Measurements from ENCODE around the gene HIBCH.
"Not testable (repeated sequence)": the region's sequence is repeated elsewhere in the genome, so short reads cannot be mapped to it uniquely, and the experiment has no call there.

HIBCH gene

DNA sequence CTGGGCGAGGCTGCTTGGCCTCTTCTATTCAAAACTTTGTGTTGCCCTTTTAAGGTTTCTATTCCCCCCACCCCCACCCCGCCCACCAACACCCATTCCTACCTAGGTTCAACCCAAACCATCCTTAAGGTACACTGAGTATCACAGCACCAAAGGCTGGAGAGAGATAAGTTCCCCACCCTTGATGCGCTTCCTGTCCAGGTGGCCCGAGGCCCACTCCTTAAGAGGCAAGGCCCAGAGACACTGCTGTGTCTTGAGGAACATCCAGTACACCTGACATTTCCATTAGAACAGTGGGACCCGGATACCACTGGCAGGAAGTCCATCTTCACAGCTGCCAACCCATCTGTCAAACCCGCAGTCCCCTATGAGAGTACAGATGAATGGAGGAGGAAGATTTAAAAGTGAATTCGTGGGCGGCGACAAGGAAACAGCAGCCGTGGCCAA lies 23.5 kb upstream of the HIBCH start:
- DNase-seq (ENCODE audit: low read depth in 3 of 3): no peak

DNA sequence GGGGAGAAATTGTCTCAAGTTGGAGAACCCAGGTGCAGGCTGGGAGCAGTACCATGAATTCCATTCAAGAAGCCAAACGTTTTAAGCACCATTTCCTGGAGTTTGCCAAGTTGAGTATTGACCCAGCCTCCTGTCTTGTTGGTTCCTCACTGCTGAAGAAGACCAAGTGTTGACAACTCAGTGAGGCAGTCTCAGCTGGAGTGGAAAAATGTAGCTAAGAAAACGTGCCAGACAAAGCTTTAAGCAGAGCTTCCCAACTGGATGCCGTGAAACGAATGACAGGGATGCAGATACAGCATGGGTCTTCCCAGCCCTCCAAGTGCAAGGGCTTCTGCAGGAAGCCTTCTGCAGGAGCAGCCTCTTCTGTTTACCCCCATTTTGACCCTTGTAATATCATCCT lies 23.0 kb upstream of the HIBCH start:
- DNase-seq (ENCODE audit: low read depth in 3 of 3): no peak

DNA sequence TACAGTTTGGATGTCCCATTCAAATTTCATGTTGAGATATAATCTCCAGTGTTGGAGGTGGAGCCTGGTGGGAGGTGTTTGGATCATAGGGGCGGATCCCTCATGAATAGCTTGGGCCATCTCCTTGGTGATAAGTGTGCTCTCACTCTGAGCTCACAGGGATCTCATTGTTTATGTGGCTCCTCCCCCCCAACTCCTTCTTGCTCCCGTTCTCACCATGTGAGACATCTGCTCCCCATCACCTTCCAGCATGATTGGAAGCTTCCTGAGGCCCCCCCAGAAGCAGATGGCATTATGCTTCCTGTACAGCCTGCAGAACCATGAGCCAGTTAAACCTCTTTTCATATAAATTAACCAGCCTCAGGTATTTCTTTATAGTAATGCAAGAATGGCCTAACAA lies 20.7 kb upstream of the HIBCH start:
- no peak for DNase-seq (ENCODE audit: low read depth in 3 of 3)

DNA sequence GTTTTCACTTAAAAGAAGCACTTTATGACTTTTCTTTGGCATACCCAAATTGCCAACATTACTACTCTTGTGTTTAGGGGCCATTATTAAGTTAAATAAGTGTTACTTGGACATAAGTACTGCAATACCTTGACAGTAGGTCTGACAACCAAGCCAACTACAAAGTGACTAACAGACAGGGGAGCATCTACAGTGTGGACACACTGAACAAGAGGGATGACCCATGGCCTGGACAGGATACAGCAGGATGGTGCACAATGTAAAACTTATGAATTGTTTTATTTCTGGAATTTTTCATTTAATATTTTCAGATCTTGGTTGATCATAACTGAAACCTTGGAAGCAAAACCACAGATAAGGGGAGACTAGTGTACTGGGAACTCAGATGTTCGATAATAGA lies 19.8 kb upstream of the HIBCH start:
- DNase-seq (ENCODE audit: low read depth in 3 of 3): no peak

DNA sequence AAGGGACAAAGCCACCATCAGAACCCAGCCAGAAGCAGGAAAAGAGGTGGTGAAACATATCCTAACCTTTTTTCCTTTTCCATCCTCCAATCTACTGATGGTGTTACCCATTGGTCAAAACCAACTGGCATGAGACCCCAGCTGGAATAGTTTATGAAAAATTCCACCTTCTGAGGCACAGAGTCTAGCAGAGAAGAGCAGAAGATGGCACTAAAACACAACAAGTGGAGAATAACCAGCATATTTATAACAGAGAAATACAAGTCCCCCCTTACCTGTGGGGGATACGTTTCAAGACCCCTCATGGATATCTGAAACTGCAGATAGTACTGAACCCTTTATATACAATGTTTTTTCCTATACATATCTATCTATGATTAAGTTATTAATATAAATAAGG lies 18.8 kb upstream of the HIBCH start:
- DNase-seq (ENCODE audit: low read depth in 3 of 3): no peak

DNA sequence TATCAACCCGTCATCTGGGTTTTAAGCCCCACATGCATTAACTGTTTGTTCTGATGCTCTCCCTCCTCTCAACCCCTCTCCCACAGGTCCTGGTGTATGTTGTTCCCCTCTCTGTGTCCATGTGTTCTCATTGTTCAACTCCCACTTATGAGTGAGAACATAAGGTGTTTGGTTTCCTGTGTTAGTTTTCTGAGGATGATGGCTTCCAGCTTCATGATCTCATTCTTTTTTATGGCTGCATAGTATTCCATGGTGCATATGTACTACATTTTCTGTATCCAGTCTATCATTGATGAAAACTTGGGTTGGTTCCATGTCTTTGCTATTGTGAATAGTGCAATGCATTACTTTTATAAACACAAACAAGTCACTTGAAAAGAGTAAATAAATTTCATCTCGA lies 16.8 kb upstream of the HIBCH start:
- no peak for DNase-seq (ENCODE audit: low read depth in 3 of 3)

DNA sequence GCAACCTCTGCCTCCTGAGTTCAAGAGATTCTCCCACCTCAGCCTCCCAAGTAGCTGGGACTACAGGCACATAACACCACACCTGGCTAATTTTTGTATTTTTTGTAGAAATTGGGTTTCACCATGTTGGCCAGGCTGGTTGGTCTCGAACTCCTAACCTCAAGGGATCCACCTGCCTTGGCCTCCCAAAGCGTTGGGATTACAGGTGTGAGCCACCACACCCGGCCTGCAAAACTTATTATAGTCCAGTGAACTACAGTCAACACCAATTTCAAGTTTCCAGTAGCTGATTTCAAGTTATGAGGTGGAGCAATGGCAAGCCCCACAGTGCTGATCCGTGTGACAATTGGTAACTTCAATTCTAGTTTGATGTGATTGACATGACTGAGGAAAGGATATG lies 16.0 kb upstream of the HIBCH start:
- DNase-seq (ENCODE audit: low read depth in 3 of 3): not testable (repeated sequence)

DNA sequence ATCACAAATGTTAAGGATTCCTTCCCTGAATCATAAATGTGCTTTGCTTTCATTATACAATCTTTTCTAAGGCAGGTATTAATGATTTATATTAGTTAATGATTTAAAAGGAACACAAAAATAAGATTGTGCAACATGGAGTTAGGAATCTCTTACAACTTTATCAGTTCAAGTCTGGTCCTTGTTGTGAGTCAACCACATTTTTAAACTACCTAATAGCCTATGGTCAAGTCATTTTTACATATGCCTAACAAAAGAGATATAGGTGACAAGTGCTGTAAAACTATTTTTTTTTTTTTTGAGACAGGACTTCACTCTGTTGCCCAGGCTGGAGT lies 15.6 kb upstream of the HIBCH start:
- no peak for DNase-seq (ENCODE audit: low read depth in 3 of 3)

DNA sequence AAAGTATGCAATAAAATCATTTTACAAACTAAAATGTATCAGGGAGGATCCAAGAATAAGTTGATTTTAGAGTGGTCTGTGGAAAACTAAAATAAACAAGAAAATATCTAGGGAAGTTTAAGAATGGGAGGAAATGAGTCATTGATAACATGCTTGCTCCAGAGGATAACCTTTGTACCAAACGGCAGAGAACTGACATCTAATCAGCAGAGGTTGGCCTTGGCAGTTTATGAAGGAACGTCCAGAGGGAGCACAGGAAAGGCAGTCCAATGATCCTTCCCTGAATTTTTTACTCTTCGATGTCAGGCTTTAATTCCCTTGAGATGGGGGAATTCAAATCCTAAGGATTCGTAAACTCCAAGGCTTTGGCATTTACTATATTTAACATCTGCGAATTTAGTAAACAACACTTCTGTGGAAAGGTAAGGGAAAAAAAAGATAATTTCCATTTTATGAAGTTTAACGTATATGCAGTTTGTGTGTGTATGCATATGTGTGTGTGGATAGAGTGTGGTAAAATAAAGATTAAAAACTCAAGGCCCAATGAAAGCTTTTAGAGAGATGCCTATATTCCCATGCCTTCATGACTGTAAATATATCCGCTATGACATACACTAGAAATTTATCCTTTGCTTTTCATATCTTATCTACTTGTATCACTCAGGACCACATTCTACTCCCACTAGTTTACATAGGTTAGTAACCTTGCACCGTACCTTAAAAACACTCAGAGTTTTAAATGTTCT lies 15.0 kb upstream of the HIBCH start:
- no peak for DNase-seq (ENCODE audit: low read depth in 3 of 3)

DNA sequence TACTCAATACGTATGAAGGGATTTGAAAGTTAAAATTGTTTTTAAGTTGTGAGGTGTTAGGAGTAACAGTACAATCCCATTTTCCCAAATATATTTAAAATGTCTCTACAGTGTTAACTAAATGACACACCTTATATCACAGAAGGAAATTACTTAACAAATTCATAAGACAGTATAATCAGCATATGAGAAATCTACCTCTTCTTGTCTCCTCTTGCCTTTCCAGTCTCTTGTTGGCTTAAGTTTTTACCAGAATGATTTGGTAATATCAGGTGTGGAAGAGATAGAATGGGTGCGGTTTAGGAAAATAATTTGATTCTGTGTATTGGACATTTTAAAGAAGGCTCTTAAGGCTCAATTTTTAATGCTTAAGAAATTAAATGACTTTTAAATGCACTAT lies 14.3 kb upstream of the HIBCH start:
- no peak for DNase-seq (ENCODE audit: low read depth in 3 of 3)

DNA sequence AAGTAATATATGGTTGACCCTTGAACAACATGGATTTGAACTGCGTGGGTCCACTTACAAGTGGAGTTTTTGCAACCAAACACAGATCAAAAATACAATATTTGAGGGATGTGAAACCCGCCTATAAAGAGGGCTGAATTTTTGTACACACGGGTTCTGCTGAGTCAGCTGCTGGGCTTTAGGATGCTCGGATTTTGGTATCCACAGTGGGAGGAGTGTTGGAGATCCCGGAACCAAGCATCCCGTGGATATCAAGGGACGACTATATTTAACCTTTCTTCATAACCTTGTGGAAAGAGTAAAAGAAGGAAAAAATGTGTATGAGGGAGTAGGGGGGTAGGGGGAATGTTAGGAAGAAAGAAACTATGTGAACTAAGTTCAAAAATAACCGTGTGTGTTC lies 13.8 kb upstream of the HIBCH start:
- no peak for DNase-seq (ENCODE audit: low read depth in 3 of 3)

DNA sequence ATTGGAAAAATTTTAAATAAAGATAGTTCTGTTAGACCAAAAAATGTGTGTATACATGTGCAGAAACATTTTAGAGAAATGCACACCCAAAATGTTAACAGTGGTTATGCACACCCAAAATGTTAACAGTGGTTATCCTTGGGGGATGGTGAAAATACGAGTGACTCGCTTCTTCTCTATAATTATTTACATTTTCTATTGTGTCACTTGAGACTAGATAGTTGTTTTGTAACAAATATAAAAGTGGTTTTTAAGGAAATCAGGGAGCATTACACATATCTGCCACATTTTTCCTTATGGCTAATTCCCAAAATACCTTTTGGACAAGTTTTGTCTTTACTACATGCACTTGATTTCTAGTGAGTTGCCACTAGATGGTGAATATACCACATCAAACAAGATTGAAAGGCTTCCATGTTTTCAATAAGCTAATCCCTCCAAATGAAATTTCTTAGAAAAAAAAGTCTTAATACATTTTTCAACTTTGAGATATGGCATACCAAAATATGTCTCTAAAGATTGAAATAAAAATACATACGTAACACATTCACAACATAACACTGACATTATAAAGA lies 9.0 kb upstream of the HIBCH start:
- DNase-seq (ENCODE audit: low read depth in 3 of 3): no peak

DNA sequence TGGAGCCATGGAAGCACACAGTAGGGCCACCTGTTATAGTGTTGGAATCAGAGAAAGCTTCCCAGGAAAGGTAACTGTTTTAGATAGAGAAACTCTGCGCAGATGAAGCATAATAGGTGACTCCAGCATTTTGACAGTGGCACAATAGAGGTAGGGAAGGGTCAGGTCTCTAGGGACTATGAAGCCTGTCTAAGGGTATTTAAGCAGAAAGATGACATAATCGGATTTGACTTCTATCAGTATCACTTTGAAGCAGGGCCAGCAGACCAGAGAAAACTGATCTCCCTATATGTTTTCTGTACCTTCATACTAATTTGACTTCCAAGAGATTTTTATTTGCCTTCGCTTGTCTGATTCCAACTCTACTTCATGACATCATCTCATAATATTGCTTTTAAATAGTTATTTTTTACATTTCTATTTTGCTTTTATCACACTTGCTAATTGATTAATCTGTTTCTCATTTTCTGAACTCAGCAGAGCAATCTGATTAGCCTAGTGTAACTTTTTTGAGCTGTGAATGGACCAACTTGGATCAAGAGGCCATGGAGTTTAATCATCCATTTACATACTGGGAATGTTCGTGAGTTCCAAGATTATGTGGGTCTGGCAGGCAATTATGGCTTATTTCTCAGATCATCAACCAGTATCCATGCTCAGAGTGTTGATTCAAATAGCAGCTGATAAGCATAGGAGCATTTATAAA lies 8.4 kb upstream of the HIBCH start:
- DNase-seq (ENCODE audit: low read depth in 3 of 3): no peak

DNA sequence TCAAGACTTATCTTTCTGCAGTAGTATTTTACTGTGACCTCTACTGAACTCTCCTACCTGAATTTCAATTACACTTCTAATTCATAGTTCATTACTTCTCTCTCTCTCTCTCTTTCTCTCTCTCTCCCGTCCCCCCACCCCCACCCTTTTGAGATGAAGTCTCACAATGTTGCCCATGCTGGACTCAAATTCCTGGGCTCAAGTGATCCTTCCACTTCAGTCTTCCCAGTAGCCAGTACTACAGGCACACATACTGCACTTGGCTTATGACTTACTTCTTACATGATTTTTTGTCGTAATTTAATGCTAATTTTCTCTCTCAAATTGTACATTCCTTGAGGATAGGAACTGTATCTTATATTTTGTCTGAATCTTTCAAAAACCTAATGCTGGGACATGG lies 6.0 kb upstream of the HIBCH start:
- no peak for DNase-seq (ENCODE audit: low read depth in 3 of 3)

DNA sequence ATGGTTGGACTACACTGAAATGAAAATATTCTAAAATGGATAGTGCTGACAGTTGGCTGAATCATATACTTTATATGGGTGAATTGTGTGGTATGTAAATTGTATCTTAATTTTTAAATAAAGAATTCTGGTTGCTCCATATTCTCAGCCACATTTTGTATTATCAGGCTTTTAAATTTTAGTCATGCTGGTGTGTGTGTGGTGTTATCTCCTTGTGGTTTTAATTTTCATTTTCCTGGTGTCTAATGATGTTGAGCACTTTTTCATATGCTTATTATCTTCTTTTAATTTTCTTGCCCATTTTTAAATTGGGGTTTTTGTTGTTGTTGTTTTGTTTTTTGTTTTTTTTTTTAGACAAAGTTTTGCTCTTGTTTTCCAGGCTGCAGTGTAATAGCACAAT lies 3.8 kb upstream of the HIBCH start:
- DNase-seq (ENCODE audit: low read depth in 3 of 3): no peak

DNA sequence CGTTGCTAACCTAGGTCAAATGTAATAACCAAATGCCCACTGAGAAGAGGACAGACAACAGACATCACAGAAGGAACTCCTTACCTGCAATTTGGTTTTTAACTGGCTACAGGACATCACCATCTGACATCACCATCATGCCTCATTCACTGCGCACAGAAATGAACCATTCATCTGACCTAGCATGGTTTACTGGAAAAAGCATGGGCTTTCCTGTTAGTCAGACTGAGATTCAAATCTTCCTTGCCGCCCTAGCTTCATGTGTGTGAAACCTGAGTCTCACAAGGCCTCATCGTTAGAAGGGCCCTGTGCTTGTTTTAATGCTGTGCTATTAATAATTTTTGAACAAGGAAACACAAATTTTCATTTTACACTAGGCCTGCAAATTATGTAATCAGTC lies 1.1 kb upstream of the HIBCH start:
- DNase-seq (ENCODE audit: low read depth in 3 of 3): peak in 1 of 3 experiments; percentile 20

DNA sequence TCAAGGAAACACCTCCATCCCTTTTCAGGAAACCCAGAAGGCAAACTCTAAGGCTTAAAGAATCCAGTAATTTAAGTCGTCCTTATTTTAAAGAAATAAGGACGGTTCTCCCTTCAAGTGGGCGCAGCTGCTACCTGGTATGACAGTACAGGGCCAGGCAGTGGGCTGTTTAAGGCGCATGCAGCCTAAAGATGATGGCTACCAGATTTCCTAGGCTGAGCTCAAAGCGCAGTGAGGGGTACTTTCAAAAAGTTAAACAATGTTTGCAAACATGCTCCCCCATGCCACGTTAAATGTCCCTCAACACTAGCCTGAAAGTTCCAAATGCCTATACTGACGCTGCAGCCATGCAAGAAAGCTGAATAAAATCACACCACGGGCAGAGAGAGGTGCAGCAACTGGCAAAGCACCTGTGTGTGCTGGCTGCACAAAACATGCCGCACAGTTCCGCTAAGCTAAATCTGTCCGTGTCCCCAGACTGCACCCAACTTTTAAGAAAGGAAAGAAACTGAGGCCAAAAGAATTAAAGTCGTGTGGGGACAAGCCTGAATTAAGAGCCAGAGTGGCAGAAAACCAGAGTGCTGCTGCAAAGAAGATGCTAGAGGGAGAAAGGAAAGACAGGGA lies 583 bp downstream of the HIBCH start:
- DNase-seq (ENCODE audit: low read depth in 3 of 3): no peak

DNA sequence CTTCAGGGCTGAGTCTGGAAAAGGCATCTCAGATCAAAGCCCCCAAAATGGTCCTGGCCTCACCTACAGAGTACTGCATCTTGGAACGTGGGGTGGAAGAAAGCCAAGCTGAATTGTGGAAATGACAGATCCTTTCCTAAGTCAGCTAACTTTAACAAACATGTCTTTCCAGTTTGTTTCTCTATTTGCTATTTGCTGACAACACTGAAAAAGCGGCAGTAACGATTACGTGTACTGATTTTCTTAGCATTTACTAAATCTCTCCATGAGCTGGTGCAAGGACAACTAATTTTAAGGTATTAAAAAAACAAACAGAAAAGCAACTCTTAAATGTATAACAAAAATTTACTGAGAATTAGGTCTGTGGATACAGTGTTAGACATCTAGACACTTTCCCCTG lies 1.1 kb downstream of the HIBCH start:
- no peak for DNase-seq (ENCODE audit: low read depth in 3 of 3)

DNA sequence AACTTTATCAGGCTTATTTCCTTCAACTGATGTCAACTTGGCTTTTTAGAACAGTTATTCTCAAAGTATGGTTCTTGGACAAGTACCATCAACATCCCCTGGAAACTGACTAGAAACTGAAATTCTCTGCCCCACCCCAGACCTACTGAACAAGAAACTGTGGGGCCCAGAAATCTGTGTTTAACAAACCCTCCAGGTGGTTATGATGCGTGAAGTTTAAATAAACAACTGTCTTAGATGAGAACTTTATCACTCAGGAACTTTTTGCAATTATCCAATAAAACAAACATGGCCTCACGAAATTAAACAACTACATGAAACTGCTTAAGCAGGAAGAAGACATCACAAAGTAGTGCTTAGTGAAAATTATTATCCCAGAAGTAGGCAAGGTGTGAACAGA lies 4.4 kb downstream of the HIBCH start:
- no peak for DNase-seq (ENCODE audit: low read depth in 3 of 3)

DNA sequence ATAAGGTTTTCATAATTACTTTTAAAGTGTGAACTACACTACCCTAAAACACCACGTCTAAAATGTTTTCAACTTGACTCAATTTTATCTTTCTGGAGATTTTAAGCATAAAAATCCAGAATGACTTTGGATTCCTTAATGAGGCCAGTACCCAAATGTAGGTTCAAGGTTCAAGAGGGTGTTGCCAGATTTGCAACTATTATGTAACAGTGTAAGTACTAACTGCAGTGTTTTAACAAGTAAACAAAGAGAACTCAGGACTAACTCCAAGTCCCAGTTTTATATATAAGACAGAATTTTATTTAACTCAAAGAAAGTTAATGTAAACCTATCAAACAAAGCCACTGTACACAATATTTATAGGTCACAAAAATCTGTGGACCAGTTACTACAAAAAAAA lies 5.7 kb downstream of the HIBCH start:
- no peak for DNase-seq (ENCODE audit: low read depth in 3 of 3)

DNA sequence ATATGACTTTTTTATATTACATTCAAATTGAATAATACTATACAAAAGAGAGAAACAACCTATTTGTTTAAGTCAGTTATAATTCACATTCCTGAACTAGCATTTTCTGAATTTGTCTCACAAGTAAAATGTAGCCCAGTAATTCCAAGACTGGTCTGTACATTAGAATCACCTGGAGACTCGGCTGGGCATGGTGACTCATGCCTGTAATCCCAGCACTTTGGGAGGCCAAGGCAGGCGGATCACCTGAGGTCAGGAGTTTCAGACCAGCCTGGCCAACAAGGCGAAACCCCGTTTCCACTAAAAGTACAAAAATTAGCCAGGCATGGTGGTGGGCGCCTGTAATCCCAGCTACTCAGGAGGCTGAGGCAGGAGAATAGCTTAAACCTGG lies 7.0 kb downstream of the HIBCH start:
- DNase-seq (ENCODE audit: low read depth in 3 of 3): not testable (repeated sequence)

DNA sequence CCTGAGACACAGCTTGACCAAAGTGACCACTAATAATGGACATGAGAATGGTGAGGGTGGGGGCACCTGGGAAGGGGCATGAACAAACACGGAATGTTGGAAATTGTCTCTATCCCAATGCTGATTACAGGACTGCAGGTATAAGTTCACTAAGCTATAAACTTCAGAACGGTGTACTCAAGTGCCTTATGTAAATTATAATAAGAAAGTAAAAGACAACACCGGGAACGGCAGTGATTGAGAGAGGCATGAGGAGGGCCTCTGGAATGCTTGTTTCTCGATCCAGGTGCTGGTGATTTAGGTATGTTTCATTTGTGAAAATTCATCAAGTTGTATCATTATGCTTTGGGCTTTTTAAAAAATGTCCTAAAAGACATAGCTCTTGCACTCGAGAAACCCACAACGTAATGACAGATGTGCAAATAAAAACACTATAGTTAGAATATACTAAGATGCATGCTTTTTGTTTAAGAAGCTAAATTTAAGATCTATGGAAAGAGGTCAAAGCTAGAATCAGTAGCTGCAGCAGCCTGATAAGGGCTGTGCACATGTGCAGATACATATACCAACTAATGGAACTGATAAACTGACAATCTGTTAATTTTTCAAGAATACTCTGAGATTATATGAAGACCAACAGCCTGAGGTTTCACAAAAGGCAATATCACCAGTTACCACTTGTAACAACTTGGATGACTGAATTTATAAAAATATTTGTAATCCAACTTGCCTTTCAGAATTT lies 7.6 kb downstream of the HIBCH start:
- DNase-seq (ENCODE audit: low read depth in 3 of 3): no peak

Measured in stimulated activated CD4-positive, alpha-beta T cell treated with anti-CD3 and anti-CD28 coated beads, TNF-alpha, amount 100 ng/mL, for 24 hours (primary cell).